Measurements from ENCODE around the gene ADRB2. TPM values are rescaled to one million over a fixed set of nuclear protein-coding genes. Genes with fewer than 3 reads are reported as not detected.

The ADRB2 gene
- total and polyA plus RNA-seq, 9 donors = 0.41 to 1.4 (median 0.89) TPM

- Histone ChIP-seq H3K27ac (ENCODE audit: low read length) (no peak overlapping the region), H3K4me1 (ENCODE audit: control insufficient read depth, insufficient read depth, low read length) (peaks cover 3% of the 10 kb centered on the region)
- no CpG with 5 or more reads among the region's 1 CpG for WGBS (ENCODE audit: insufficient coverage)
Observed at GRCh38 chr5:148816357-148816756, 10.1 kb upstream of the ADRB2 start.

GRCh38 chr5:148816782-148817181, 9.6 kb upstream of the ADRB2 start:
- no peak for DNase-seq
- WGBS (ENCODE audit: insufficient coverage) = no CpG with 5 or more reads among the region's 1 CpG
- H3K27me3 ChIP-seq (ENCODE audit: control insufficient read depth, insufficient read depth, low read length) = peaks cover 4% of the 10 kb centered on the region
- H3K27ac ChIP-seq (ENCODE audit: low read length) = no peak overlapping the region
- H3K4me1 ChIP-seq (ENCODE audit: control insufficient read depth, insufficient read depth, low read length) = peaks cover 3% of the 10 kb centered on the region
- H3K9me3 ChIP-seq (replicated peaks; ENCODE audit: control insufficient read depth, low read depth, low read length) = no peaks in the 10 kb centered on the region
- H3K4me3 ChIP-seq (ENCODE audit: low read length) = no peak overlapping the region
- H3K36me3 ChIP-seq (ENCODE audit: control insufficient read depth, insufficient read depth, low read length) = no peaks in the 10 kb centered on the region

More at GRCh38 chr5:148816357-148816756, 10.1 kb upstream of the ADRB2 start:
- DNase-seq = no peak
- H3K27me3 ChIP-seq (ENCODE audit: control insufficient read depth, insufficient read depth, low read length) = peaks cover 4% of the 10 kb centered on the region
- H3K9me3 ChIP-seq (replicated peaks; ENCODE audit: control insufficient read depth, low read depth, low read length) = no peaks in the 10 kb centered on the region
- no peak overlapping the region for H3K4me3 ChIP-seq (ENCODE audit: low read length)
- no peaks in the 10 kb centered on the region for H3K36me3 ChIP-seq (ENCODE audit: control insufficient read depth, insufficient read depth, low read length)

DNA sequence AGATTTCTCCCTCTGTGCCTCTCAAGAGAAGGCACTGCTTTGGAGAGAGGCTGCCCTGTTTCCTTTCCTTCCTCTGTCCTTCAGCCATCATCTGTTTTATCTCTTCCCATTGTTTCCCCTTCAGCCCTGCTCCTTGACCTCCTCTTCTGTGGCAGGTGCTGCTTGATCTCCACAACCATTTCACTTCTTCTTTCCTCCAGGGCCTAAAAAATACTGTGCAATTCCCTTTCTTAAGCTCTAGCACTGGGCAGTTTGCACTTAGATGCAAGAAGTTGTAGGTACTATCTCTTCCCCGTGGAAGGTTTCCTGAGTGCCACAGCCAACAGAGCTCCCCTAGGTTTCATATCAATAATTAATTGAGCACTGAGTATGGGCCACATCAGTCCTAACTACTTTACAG, 8.8 kb upstream of the ADRB2 start:
- Histone ChIP-seq H3K9me3 (replicated peaks; ENCODE audit: control insufficient read depth, low read depth, low read length) (no peaks in the 10 kb centered on the region), H3K4me3 (ENCODE audit: low read length) (no peak overlapping the region), H3K4me1 (ENCODE audit: control insufficient read depth, insufficient read depth, low read length) (peaks cover 3% of the 10 kb centered on the region), H3K27ac (ENCODE audit: low read length) (no peak overlapping the region), H3K27me3 (ENCODE audit: control insufficient read depth, insufficient read depth, low read length) (peaks cover 4% of the 10 kb centered on the region), H3K36me3 (ENCODE audit: control insufficient read depth, insufficient read depth, low read length) (no peaks in the 10 kb centered on the region)
- DNase-seq = no peak
- no CpG with 5 or more reads among the region's 1 CpG for WGBS (ENCODE audit: insufficient coverage)

DNA sequence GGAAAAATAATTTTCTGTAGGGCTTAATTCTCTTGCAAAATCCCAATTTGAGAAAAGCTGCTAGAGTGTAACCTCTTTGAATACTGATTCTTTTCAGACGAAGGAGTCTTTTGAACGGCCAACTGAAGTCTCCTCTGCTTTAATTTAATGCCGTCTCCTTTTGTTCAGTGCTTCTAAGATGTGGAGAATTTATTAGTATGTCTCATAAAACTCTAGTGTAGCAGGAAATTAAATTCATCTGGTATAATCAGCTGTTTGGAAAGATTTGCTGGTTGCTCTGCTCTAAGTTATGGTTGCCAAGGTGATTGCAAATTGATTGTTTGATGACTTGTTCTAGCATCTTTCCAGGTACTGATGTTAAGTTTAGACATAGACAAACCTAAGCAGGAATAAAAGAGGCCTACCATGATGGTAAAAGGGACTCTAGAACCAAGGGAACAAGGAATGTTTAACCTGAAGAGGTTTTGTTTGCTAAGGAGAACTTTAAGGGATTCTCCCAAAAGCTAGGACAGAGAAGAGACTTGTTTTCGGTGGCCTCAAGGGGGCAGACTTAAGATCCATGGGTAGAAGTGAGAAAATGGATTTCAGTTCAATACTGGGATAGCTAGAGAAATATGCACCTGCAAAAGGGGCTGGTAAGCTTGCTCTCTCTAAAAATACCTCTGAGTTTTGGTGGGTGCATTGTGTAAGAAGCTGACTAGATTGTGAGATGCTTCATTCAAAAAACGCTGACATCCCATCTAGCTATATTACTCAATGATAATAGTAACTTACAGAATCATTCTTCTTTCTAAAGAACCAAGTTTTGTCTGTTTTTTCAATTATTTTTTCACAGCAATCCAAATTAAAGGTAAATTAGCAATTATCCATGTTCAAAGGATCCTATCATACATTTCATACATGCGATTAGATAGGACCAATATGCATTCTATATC, 5.7 kb upstream of the ADRB2 start:
- DNase-seq = no peak
- Histone ChIP-seq H3K4me3 (ENCODE audit: low read length) (no peak overlapping the region), H3K27ac (ENCODE audit: low read length) (no peak overlapping the region), H3K9me3 (replicated peaks; ENCODE audit: control insufficient read depth, low read depth, low read length) (no peaks in the 10 kb centered on the region), H3K27me3 (ENCODE audit: control insufficient read depth, insufficient read depth, low read length) (peaks cover 6% of the 10 kb centered on the region), H3K4me1 (ENCODE audit: control insufficient read depth, insufficient read depth, low read length) (peaks cover 10% of the 10 kb centered on the region), H3K36me3 (ENCODE audit: control insufficient read depth, insufficient read depth, low read length) (no peaks in the 10 kb centered on the region)
- 31% methylated on average over 3 of the region's 6 CpGs for WGBS (ENCODE audit: insufficient coverage)

- Histone ChIP-seq H3K9me3 (replicated peaks; ENCODE audit: control insufficient read depth, low read depth, low read length) (no peaks in the 10 kb centered on the region), H3K27me3 (ENCODE audit: control insufficient read depth, insufficient read depth, low read length) (peaks cover 18% of the 10 kb centered on the region), H3K4me1 (ENCODE audit: control insufficient read depth, insufficient read depth, low read length) (peaks cover 16% of the 10 kb centered on the region), H3K27ac (ENCODE audit: low read length) (no peak overlapping the region), H3K36me3 (ENCODE audit: control insufficient read depth, insufficient read depth, low read length) (no peaks in the 10 kb centered on the region), H3K4me3 (ENCODE audit: low read length) (no peak overlapping the region)
- no CpG with 5 or more reads among the region's 2 CpGs for WGBS (ENCODE audit: insufficient coverage)
- no peak for DNase-seq
Observed at GRCh38 chr5:148823871-148824270, 2.5 kb upstream of the ADRB2 start.

DNA sequence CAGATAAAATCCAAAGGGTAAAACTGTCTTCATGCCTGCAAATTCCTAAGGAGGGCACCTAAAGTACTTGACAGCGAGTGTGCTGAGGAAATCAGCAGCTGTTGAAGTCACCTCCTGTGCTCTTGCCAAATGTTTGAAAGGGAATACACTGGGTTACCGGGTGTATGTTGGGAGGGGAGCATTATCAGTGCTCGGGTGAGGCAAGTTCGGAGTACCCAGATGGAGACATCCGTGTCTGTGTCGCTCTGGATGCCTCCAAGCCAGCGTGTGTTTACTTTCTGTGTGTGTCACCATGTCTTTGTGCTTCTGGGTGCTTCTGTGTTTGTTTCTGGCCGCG, 727 bp upstream of the ADRB2 start:
- 1% methylated on average over 9 of the region's 9 CpGs for WGBS (ENCODE audit: insufficient coverage)
- peaks cover 18% of the 10 kb centered on the region for H3K27me3 ChIP-seq (ENCODE audit: control insufficient read depth, insufficient read depth, low read length)
- peak; percentile 70 for DNase-seq
- H3K9me3 ChIP-seq (replicated peaks; ENCODE audit: control insufficient read depth, low read depth, low read length) = no peaks in the 10 kb centered on the region
- peaks cover 16% of the 10 kb centered on the region for H3K4me1 ChIP-seq (ENCODE audit: control insufficient read depth, insufficient read depth, low read length)
- no peaks in the 10 kb centered on the region for H3K36me3 ChIP-seq (ENCODE audit: control insufficient read depth, insufficient read depth, low read length)
- H3K27ac ChIP-seq (ENCODE audit: low read length) = peak overlapping the region; percentile 79
- peak overlapping the region; percentile 69 for H3K4me3 ChIP-seq (ENCODE audit: low read length)

DNA sequence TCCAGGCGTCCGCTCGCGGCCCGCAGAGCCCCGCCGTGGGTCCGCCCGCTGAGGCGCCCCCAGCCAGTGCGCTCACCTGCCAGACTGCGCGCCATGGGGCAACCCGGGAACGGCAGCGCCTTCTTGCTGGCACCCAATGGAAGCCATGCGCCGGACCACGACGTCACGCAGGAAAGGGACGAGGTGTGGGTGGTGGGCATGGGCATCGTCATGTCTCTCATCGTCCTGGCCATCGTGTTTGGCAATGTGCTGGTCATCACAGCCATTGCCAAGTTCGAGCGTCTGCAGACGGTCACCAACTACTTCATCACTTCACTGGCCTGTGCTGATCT, 294 bp downstream of the ADRB2 start:
- DNase-seq = no peak
- Histone ChIP-seq H3K27ac (ENCODE audit: low read length) (peak overlapping the region; percentile 74), H3K4me3 (ENCODE audit: low read length) (peak overlapping the region; percentile 69), H3K9me3 (replicated peaks; ENCODE audit: control insufficient read depth, low read depth, low read length) (no peaks in the 10 kb centered on the region), H3K4me1 (ENCODE audit: control insufficient read depth, insufficient read depth, low read length) (peaks cover 16% of the 10 kb centered on the region), H3K36me3 (ENCODE audit: control insufficient read depth, insufficient read depth, low read length) (no peaks in the 10 kb centered on the region), H3K27me3 (ENCODE audit: control insufficient read depth, insufficient read depth, low read length) (peaks cover 18% of the 10 kb centered on the region)
- 5% methylated on average over 22 of the region's 28 CpGs for WGBS (ENCODE audit: insufficient coverage)

- H3K27ac ChIP-seq (ENCODE audit: low read length) = no peak overlapping the region
- 58% methylated on average over 3 of the region's 7 CpGs for WGBS (ENCODE audit: insufficient coverage)
- H3K36me3 ChIP-seq (ENCODE audit: control insufficient read depth, insufficient read depth, low read length) = no peaks in the 10 kb centered on the region
- no peak for DNase-seq
- H3K4me3 ChIP-seq (ENCODE audit: low read length) = peak overlapping the region; percentile 23
- peaks cover 18% of the 10 kb centered on the region for H3K27me3 ChIP-seq (ENCODE audit: control insufficient read depth, insufficient read depth, low read length)
- H3K4me1 ChIP-seq (ENCODE audit: control insufficient read depth, insufficient read depth, low read length) = peaks cover 16% of the 10 kb centered on the region
- no peaks in the 10 kb centered on the region for H3K9me3 ChIP-seq (replicated peaks; ENCODE audit: control insufficient read depth, low read depth, low read length)
Observed at GRCh38 chr5:148827723-148828122, 1.3 kb downstream of the ADRB2 start.

DNA sequence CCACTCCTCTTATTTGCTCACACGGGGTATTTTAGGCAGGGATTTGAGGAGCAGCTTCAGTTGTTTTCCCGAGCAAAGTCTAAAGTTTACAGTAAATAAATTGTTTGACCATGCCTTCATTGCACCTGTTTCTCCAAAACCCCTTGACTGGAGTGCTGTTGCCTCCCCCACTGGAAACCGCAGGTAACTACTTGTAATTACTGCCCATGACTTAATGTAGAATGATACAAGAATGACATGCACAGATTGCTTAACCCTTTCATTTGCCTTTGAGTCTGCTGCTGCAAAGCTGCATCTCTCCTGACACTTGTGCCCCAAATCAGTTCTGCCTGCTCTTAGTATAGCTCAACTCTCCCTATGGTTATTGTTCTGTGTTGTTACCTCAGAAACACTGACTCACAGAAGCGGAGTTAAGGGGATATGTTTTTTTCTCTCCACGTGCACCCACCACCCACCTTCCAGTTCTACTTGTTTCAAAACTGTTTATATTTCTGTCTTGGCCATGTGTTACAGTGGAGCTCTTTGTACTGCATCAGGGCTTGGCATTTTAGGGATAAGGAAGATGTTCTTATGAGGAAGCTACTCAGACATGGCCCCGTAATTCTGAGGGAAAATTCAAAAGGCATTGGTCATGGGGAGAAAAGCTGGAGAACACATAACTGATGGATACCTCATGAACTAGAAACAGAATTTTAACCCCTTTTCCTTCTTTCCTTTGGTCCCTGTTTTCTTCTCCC, 2.3 kb downstream of the ADRB2 start:
- H3K4me1 ChIP-seq (ENCODE audit: control insufficient read depth, insufficient read depth, low read length) = peaks cover 18% of the 10 kb centered on the region
- no peak for DNase-seq
- H3K9me3 ChIP-seq (replicated peaks; ENCODE audit: control insufficient read depth, low read depth, low read length) = no peaks in the 10 kb centered on the region
- no CpG with 5 or more reads among the region's 6 CpGs for WGBS (ENCODE audit: insufficient coverage)
- peak overlapping the region; percentile 23 for H3K4me3 ChIP-seq (ENCODE audit: low read length)
- H3K36me3 ChIP-seq (ENCODE audit: control insufficient read depth, insufficient read depth, low read length) = no peaks in the 10 kb centered on the region
- no peak overlapping the region for H3K27ac ChIP-seq (ENCODE audit: low read length)
- H3K27me3 ChIP-seq (ENCODE audit: control insufficient read depth, insufficient read depth, low read length) = peaks cover 21% of the 10 kb centered on the region

DNA sequence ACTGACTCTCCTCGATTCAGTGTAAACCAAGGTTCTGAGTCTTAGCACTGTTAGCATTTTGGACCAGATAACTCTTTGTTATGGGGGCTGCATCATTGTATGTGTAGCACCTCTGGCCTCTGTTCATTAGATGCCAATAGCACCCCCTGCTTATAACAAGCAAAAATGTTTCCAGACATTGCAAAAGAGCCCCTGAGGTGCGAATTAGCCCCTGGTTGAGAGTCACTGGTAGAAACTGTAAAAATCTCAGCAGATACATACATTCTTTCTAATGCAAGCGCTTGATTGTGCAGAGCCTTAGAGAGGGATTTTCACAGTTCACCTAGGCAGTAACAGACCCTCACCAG, 2.8 kb downstream of the ADRB2 start:
- no peak overlapping the region for H3K27ac ChIP-seq (ENCODE audit: low read length)
- H3K36me3 ChIP-seq (ENCODE audit: control insufficient read depth, insufficient read depth, low read length) = no peaks in the 10 kb centered on the region
- H3K4me1 ChIP-seq (ENCODE audit: control insufficient read depth, insufficient read depth, low read length) = peaks cover 18% of the 10 kb centered on the region
- WGBS (ENCODE audit: insufficient coverage) = no CpG with 5 or more reads among the region's 3 CpGs
- no peak for DNase-seq
- H3K4me3 ChIP-seq (ENCODE audit: low read length) = peak overlapping the region; percentile 23
- H3K9me3 ChIP-seq (replicated peaks; ENCODE audit: control insufficient read depth, low read depth, low read length) = no peaks in the 10 kb centered on the region
- peaks cover 21% of the 10 kb centered on the region for H3K27me3 ChIP-seq (ENCODE audit: control insufficient read depth, insufficient read depth, low read length)
